HG02943 (cell line): ENCODE results near the gene CNGB1.
"Not testable (repeated sequence)": the region's sequence is repeated elsewhere in the genome, so short reads cannot be mapped to it uniquely, and the experiment has no call there.

Experiments used
- ATAC-seq: cut with Tn5 transposase; IDR thresholded peaks from one replicate; pipeline ENCODE4 v1.9.1; 2021; ENCODE audit warnings: mild to moderate bottlenecking, low read depth, moderate library complexity; ENCODE audit not compliant: unreplicated experiment

The CNGB1 gene

DNA sequence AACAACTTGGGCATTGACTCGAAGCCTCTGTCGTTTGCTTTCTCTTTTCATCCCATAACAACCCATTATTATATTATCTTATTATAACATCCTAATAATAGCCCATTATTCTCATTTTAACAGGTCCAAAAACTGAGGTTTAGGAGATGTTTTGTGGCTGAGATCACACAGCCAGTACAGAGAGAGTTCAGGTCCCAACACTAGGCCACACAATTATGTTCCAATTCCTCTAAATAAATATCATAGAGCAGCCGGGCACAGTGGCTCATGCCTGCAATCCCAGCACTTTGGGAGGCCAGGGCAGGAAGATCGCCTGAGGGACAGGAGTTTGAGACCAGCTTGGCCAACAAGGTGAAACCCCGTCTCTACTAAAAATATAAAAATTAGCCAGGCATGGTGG lies 128.3 kb downstream of the CNGB1 start:
- no peak for ATAC-seq

DNA sequence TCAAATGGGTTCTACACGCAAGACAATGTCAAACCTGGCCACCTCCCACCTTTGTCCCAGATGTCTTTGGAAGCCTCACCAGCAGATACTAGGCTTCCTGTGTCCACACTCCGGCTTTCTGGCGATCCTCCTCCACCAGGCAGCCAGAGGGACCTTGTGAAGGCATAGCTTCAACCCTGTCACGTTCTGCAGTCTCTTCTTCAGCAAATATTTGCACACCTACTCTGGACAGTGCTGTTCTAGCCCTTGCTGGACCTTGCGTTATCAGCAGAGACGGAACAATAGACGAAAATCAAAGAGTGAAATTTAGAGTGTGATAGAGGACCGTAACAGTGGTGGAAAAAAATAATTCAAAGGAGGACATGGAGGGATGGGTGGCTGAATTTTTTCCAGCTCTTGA lies 130.1 kb downstream of the CNGB1 start:
- no peak for ATAC-seq

DNA sequence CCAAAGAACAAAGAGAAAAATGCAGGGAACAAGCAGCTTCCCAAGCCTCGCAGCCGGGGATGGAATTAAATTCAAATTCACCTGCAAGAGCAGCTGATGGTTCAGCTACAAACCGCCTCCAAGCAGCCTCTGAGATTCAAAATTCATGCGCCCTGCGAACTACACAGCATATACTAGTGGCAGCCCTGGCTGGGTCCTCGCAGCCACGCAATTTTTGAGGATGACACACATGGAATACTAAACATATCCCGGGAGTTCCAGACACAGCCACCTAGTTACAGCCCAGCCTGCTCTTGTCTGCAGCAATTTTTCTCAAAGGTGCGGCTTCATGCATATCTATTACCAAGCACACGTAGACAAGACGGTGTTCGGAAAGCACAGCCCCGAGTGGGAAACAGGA lies 132.8 kb downstream of the CNGB1 start:
- no peak for ATAC-seq

DNA sequence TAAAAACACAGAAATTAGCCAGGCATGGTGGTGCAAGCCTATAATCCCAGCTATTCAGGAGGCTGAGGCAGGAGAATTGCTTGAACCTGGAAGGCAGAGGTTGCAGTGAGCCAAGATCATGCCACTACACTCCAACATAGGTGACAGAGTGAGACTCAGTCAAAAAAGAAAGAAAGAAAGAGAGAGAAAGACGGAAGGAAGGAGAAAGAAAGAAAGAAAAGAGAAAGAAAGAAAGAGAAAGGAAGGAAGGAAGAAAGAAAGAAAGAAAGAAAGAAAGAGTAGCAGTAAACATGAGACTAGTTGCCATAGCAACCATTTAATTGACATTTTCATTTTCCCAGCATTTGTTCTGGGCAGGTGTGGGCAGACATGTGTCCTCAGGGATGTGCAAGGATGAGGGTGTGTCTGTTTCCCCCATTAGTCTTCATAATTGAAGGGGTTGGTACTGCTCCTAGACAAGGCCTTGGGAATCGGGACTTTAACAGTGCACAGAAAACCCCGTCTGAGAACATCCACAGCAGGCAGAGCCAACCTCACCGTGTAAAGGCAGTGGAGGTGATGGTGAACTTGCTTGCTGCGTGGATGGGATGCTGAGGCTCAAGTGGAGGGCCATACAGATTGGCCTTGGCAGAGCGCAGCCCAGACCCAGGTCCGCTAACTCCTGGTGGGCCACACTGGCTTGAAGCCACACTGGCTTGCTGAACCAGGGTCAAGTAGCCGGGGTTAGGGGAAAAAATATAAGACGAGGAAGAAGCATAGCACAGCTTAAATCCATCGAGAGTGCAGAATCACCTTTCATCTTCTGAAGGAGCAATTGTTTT lies 133.4 kb downstream of the CNGB1 start:
- no peak for ATAC-seq

DNA sequence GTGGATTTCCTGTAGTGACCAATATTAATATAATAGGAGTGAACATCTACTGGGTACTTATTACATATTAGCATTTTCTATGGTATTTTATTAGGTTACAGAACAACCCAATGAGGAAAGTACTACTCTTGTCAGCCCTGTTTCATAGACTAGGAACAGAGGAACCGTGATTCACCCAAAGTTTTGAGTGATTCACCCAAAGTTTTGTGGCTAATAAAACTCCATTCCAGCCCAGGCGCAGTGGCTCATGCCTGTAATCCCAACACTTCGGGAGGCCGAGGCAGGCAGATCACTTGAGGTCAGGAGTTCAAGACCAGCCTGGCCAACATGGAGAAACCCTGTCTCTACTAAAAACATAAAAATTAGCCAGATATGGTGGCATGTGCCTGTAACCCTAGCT lies 135.5 kb downstream of the CNGB1 start:
- not testable (repeated sequence) for ATAC-seq

DNA sequence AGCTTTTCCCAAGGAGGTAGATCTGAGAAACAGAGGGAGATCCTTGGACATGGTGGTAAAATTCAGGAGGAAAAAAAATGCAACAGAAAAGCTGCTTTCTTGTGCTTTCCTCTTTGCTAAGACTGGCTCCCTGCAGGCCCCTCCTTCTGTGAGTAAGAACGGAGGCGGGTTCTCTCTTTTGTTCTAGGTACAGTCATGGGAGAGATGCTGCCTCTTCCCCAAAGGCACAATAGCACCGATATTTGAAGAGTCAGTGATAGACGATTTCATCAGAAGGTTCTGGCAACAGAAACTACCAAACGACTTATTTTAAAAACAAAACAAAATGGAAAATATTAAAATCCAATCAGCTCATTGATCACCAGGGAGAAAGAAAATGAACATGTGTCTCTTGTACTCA lies 136.0 kb downstream of the CNGB1 start:
- ATAC-seq: no peak
